HepG2 (cell line): ENCODE measurements around the gene HELLS. TPM values are rescaled to one million over a fixed set of nuclear protein-coding genes. Genes with fewer than 3 reads are reported as not detected.

Experiments used
- ATAC-seq: fragments of 200-7000 bp; cut with Tn5 transposase; 3 replicates; pipeline ENCODE4 v1.9.1; 2020; ENCODE audit warnings: mild to moderate bottlenecking, moderate library complexity
- BruUV-seq: library from RNA; stranded (reverse); fragments of 400-500 nt; replicated peaks from 2 replicates; lab custom pipeline; 2021; lab: Mats Ljungman, UMichigan
- CTCF ChIA-PET: fragments of 300-600 bp; formaldehyde crosslinking; extraction: SDS; loops from one replicate; lab custom pipeline; 2021; ENCODE audit warnings: low total read pairs, inconsistent platforms, low intra/inter-chr PET ratio; lab: Yijun Ruan, JAX
- POLR2A ChIA-PET: fragments of 350-600 bp; sonication (Branson Sonifier 250); formaldehyde crosslinking; loops from one replicate; lab custom pipeline; 2020; ENCODE audit warnings: antibody characterized with exemption, inconsistent platforms; lab: Yijun Ruan, JAX
- DNase-seq: peaks from one replicate; pipeline ENCODE4 v3.0.0-alpha.2; 2015; ENCODE audit warnings: low spot score
- FAIRE-seq: peaks from 3 replicates; lab custom pipeline; 2011; peaks lifted over from hg19 to GRCh38; lab: Jason Lieb, UNC
- H2AFZ ChIP-seq: one replicate; pipeline ENCODE4 v1.6.1; 2011; ENCODE audit warnings: low read length, inconsistent platforms
- H3K27ac ChIP-seq: fragments of 300-600 bp; 3 replicates; pipeline ENCODE4 v1.8.0; 2011; ENCODE audit warnings: mixed run types, mild to moderate bottlenecking, mixed read lengths, low read length, inconsistent platforms; ENCODE audit not compliant: insufficient read depth; ENCODE audit errors: extremely low read length
- H3K27me3 ChIP-seq, 2 experiments: fragments of 200-600 bp in 1 of 2; 2 replicates in 1 of 2; 3 replicates in 1 of 2; pipeline versions ENCODE4 v1.6.0 to v1.8.0; 2011; ENCODE audit warnings: low read length in 2 of 2, mild to moderate bottlenecking in 2 of 2, moderate library complexity in 2 of 2, inconsistent platforms in 1 of 2; ENCODE audit not compliant: insufficient read depth in 2 of 2, control insufficient read depth in 1 of 2
- H3K36me3 ChIP-seq, 2 experiments: fragments of 200-600 bp in 1 of 2; replicated peaks in 1 of 2; 2 replicates in 1 of 2; 3 replicates in 1 of 2; pipeline versions ENCODE4 v1.5.1 to v1.8.0; 2011; ENCODE audit warnings: low read length in 2 of 2, inconsistent platforms in 1 of 2; ENCODE audit not compliant: insufficient read depth in 2 of 2, control insufficient read depth in 1 of 2
- H3K4me1 ChIP-seq: 2 replicates; pipeline ENCODE4 v1.5.1; 2012; ENCODE audit warnings: low read length, inconsistent platforms; ENCODE audit not compliant: insufficient read depth
- H3K4me2 ChIP-seq: 2 replicates; pipeline ENCODE4 v1.6.0; 2011; ENCODE audit warnings: low read depth, low read length, inconsistent platforms
- H3K4me3 ChIP-seq, 3 experiments: fragments of 200-600 bp in 1 of 3; sonication (generic), shearing (Covaris generic) in 1 of 3; replicated peaks in 1 of 3; 2 replicates each; pipeline ENCODE4 v1.5.1; 2011 to 2016; ENCODE audit warnings: low read length in 3 of 3, inconsistent platforms in 2 of 3, low read depth in 2 of 3, mild to moderate bottlenecking in 2 of 3, control low read depth in 1 of 3, mixed read lengths in 1 of 3; ENCODE audit not compliant: insufficient read depth in 1 of 3
- H3K79me2 ChIP-seq: one replicate; pipeline ENCODE4 v1.6.1; 2011; ENCODE audit warnings: low read length, inconsistent platforms; ENCODE audit not compliant: insufficient read depth
- H3K9ac ChIP-seq: 2 replicates; pipeline ENCODE4 v1.6.0; 2011; ENCODE audit warnings: mild to moderate bottlenecking, low read depth, low read length, inconsistent platforms; ENCODE audit not compliant: insufficient read depth
- H3K9me3 ChIP-seq: 2 replicates; pipeline ENCODE4 v1.5.1; 2012; ENCODE audit warnings: mild to moderate bottlenecking, low read length
- H4K20me1 ChIP-seq: 2 replicates; pipeline ENCODE4 v1.6.0; 2011; ENCODE audit warnings: inconsistent platforms, mild to moderate bottlenecking, low read length, moderate library complexity; ENCODE audit not compliant: insufficient read depth
- BCL6 ChIP-seq: IDR thresholded peaks from 2 replicates; pipeline ENCODE4 v1.6.1; 2016; ENCODE audit warnings: missing genetic modification reagents, missing compliant biosample characterization
- CEBPB ChIP-seq: IDR thresholded peaks from 2 replicates; pipeline ENCODE4 v1.6.1; 2011; ENCODE audit warnings: low read depth, low read length, improper control_type of control experiment, borderline replicate concordance
- RAD21 ChIP-seq: fragments of 450-650 bp; formaldehyde crosslinking; IDR thresholded peaks from 2 replicates; pipeline ENCODE4 v1.5.0; 2020; ENCODE audit warnings: mild to moderate bottlenecking
- SMC3 ChIP-seq: IDR thresholded peaks from 2 replicates; pipeline ENCODE4 v1.6.1; 2011; ENCODE audit warnings: low read length, improper control_type of control experiment
- STAG1 ChIP-seq: sonication (generic); formaldehyde crosslinking; IDR thresholded peaks from 2 replicates; pipeline ENCODE4 v1.4.0; 2020; ENCODE audit warnings: missing genetic modification reagents
- WGBS: methylation state at CpG from one replicate; pipeline ENCODE4 v1.1.6; 2017; ENCODE audit warnings: low lambda C conversion rate; 5-methylcytosine and 5-hydroxymethylcytosine counted together
- in situ Hi-C: cut with HindIII; loops from 2 replicates; pipeline ENCODE4 v1.10.0; 2017; ENCODE audit warnings: low pct_unique_long_range_greater_than_20kb; ENCODE audit not compliant: extremely low pct_ligation_motif_present
- intact Hi-C: fragments of 100-400 bp; cut with micrococcal nuclease; formaldehyde crosslinking; loops from one replicate; pipeline ENCODE4 v1.10.0; 2022; ENCODE audit not compliant: unreplicated experiment
- polyA plus RNA-seq, 8 experiments: library from polyadenylated mRNA; depleted of rRNA in 3 of 8; stranded (reverse) in 7 of 8; unstranded in 1 of 8; fragments of >200 nt; fragmentation: Illumina TruSeq in 4 of 8; extraction: Trizol in 4 of 8; gene quantifications; 2 replicates each; pipeline versions ENCODE4 v1.2.1 to v1.2.3, GENCODE V29; 2011 to 2016; ENCODE audit warnings: low read depth in 4 of 8, missing spikeins in 1 of 8, mixed read lengths in 1 of 8; ENCODE audit not compliant: insufficient read depth in 1 of 8
- total RNA-seq, 5 experiments: library from RNA; depleted of rRNA; stranded (reverse); fragments of >200 nt; fragmentation: Illumina TruSeq; extraction: Trizol; gene quantifications; 2 replicates each; pipeline ENCODE4 v1.2.3, GENCODE V29; 2016; ENCODE audit warnings: low read depth in 1 of 5
- TF ChIP-seq, protein P1 (sequence below): sonication (generic); formaldehyde crosslinking; IDR thresholded peaks from 2 replicates; pipeline ENCODE4 v1.5.0; 2020; ENCODE audit warnings: mild to moderate bottlenecking, missing genetic modification reagents, moderate library complexity

The HELLS gene
- total and polyA plus RNA-seq, 2 of the 13 experiments (the other 11 are each of a cell fraction or from before 2014, with no cell fraction given), result 22.6 to 84.6 TPM

GRCh38 chr10:94630017-94630688 lies 84.6 kb downstream of the HELLS start:
- H4K20me1 ChIP-seq, result no peaks in the 10 kb centered on the region
- peak; percentile 21 for DNase-seq
- no peaks in the 10 kb centered on the region for H3K4me1 ChIP-seq
- BruUV-seq, result no TSS peak
- TF ChIP-seq BCL6 (no peak), RAD21 (CRISPR knock-in tag) (peak; percentile 50; the same call in 1 of the 2 replicates), SMC3 (peak; percentile 48), STAG1 (CRISPR knock-in tag) (peak; percentile 80), CEBPB (peak; percentile 27; the same call in 1 of the 2 replicates)
- TF ChIP-seq, protein P1, sequence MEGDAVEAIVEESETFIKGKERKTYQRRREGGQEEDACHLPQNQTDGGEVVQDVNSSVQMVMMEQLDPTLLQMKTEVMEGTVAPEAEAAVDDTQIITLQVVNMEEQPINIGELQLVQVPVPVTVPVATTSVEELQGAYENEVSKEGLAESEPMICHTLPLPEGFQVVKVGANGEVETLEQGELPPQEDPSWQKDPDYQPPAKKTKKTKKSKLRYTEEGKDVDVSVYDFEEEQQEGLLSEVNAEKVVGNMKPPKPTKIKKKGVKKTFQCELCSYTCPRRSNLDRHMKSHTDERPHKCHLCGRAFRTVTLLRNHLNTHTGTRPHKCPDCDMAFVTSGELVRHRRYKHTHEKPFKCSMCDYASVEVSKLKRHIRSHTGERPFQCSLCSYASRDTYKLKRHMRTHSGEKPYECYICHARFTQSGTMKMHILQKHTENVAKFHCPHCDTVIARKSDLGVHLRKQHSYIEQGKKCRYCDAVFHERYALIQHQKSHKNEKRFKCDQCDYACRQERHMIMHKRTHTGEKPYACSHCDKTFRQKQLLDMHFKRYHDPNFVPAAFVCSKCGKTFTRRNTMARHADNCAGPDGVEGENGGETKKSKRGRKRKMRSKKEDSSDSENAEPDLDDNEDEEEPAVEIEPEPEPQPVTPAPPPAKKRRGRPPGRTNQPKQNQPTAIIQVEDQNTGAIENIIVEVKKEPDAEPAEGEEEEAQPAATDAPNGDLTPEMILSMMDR (CRISPR knock-in tag), result peak; percentile 60
- intact Hi-C loops (no loop called here), in situ Hi-C loops (loop anchor here (25.0 kb wide), 1 partner anchor 607 kb away; no protein-coding TSS in a partner anchor)
- no peak overlapping the region for H3K4me2 ChIP-seq
- H3K36me3 ChIP-seq, result no peaks in the 10 kb centered on the region
- no peak overlapping the region for H2AFZ ChIP-seq
- H3K27ac ChIP-seq, result no peak overlapping the region
- H3K9me3 ChIP-seq, result no peaks in the 10 kb centered on the region
- FAIRE-seq, result no peak
- 24% methylated on average over 4 of the region's 4 CpGs for WGBS
- no peak for ATAC-seq
- POLR2A ChIA-PET, result no interaction called here
- no peaks in the 10 kb centered on the region for H3K79me2 ChIP-seq
- H3K9ac ChIP-seq, result no peak overlapping the region
- H3K4me3 ChIP-seq, result no peak overlapping the region
- no peaks in the 10 kb centered on the region for H3K27me3 ChIP-seq
- CTCF ChIA-PET, result no interaction called here
